Measurements from ENCODE around the gene HEMK1. TPM values are rescaled to one million over a fixed set of nuclear protein-coding genes. Genes with fewer than 3 reads are reported as not detected.
A peak's percentile ranks its signal among the peaks of the same experiment; 100 is the strongest.

Gene HEMK1
- total RNA-seq, result 10 to 100 TPM in 1 of 2 donors, 1 to 10 TPM in 1; 5.4 to 12.7 TPM

GRCh38 chr3:50568947-50569749 lies at the start of gene HEMK1:
TSS of gene HEMK1 (plus strand) at chr3:50569522. CDS start at chr3:50571105, 1,583 bp downstream.
- Histone ChIP-seq H3K9me3 (no peaks in the 10 kb centered on the region), H3K27me3 (replicated peaks; ENCODE audit: insufficient read depth) (no peaks in the 10 kb centered on the region), H3K27ac (peak within 1 kb of the TSS; percentile 85 to 87), H3K36me3 (no peaks in the 10 kb centered on the region), H3K4me1 (ENCODE audit: control insufficient read depth in 1 of 2, low read depth in 2 of 2) (peaks cover 5 to 40% of the 10 kb centered on the region in 2 donors), H3K4me3 (peak within 1 kb of the TSS; percentile 76)
- DNase-seq (ENCODE audit: low spot score) (peak; percentile 96), ATAC-seq (ENCODE audit: insufficient number of reproducible peaks, low FRiP score, low read depth) (peak; percentile 88)
- no peak for TF ChIP-seq CTCF (IDR thresholded peaks at IDR 0.05)

- H3K4me3 ChIP-seq, result no peak overlapping the region
- ATAC-seq (ENCODE audit: insufficient number of reproducible peaks, low FRiP score, low read depth), result no peak
- peaks cover 0 to 11% of the 10 kb centered on the region in 2 donors for H3K4me1 ChIP-seq (ENCODE audit: control insufficient read depth in 1 of 2, low read depth in 2 of 2)
- no peak for TF ChIP-seq CTCF (IDR thresholded peaks at IDR 0.05)
- no peak for DNase-seq (ENCODE audit: low spot score)
- no peak overlapping the region for H3K27ac ChIP-seq
- H3K36me3 ChIP-seq, result no peaks in the 10 kb centered on the region
- no peaks in the 10 kb centered on the region for H3K27me3 ChIP-seq (replicated peaks; ENCODE audit: insufficient read depth)
- H3K9me3 ChIP-seq, result no peaks in the 10 kb centered on the region
These were observed 48.5 kb upstream of the HEMK1 start for GRCh38 chr3:50520849-50521248.

GRCh38 chr3:50521572-50521971 lies 47.8 kb upstream of the HEMK1 start:
- no peak for TF ChIP-seq CTCF (IDR thresholded peaks at IDR 0.05)
- no peaks in the 10 kb centered on the region for H3K36me3 ChIP-seq
- DNase-seq (ENCODE audit: low spot score), result no peak
- ATAC-seq (ENCODE audit: insufficient number of reproducible peaks, low FRiP score, low read depth), result no peak
- H3K9me3 ChIP-seq, result no peaks in the 10 kb centered on the region
- H3K27me3 ChIP-seq (replicated peaks; ENCODE audit: insufficient read depth), result no peaks in the 10 kb centered on the region
- no peak overlapping the region for H3K4me3 ChIP-seq
- peaks cover 0 to 4% of the 10 kb centered on the region in 2 donors for H3K4me1 ChIP-seq (ENCODE audit: control insufficient read depth in 1 of 2, low read depth in 2 of 2)
- H3K27ac ChIP-seq, result no peak overlapping the region

GRCh38 chr3:50523279-50523811 lies 46.0 kb upstream of the HEMK1 start:
- no peaks in the 10 kb centered on the region for H3K4me1 ChIP-seq (ENCODE audit: control insufficient read depth in 1 of 2, low read depth in 2 of 2)
- H3K36me3 ChIP-seq, result no peaks in the 10 kb centered on the region
- no peak overlapping the region for H3K4me3 ChIP-seq
- no peak for TF ChIP-seq CTCF (IDR thresholded peaks at IDR 0.05)
- no peak for DNase-seq (ENCODE audit: low spot score)
- no peaks in the 10 kb centered on the region for H3K27me3 ChIP-seq (replicated peaks; ENCODE audit: insufficient read depth)
- H3K9me3 ChIP-seq, result no peaks in the 10 kb centered on the region
- no peak overlapping the region for H3K27ac ChIP-seq
- ATAC-seq (ENCODE audit: insufficient number of reproducible peaks, low FRiP score, low read depth), result no peak

- no peaks in the 10 kb centered on the region for H3K9me3 ChIP-seq
- TF ChIP-seq CTCF (IDR thresholded peaks at IDR 0.05), result no peak
- H3K27ac ChIP-seq, result no peak overlapping the region
- no peaks in the 10 kb centered on the region for H3K36me3 ChIP-seq
- H3K27me3 ChIP-seq (replicated peaks; ENCODE audit: insufficient read depth), result no peaks in the 10 kb centered on the region
- DNase-seq (ENCODE audit: low spot score), result no peak
- H3K4me3 ChIP-seq, result no peak overlapping the region
- no peak for ATAC-seq (ENCODE audit: insufficient number of reproducible peaks, low FRiP score, low read depth)
- H3K4me1 ChIP-seq (ENCODE audit: control insufficient read depth in 1 of 2, low read depth in 2 of 2), result no peaks in the 10 kb centered on the region
These were observed 44.6 kb upstream of the HEMK1 start for GRCh38 chr3:50524746-50525145.
